Astrocyte of the hippocampus (primary cell): ENCODE results near the gene NPTN.
"Not testable (repeated sequence)": the region's sequence is repeated elsewhere in the genome, so short reads cannot be mapped to it uniquely, and the experiment has no call there.

Experiments
- DNase-seq: peaks from one replicate; pipeline ENCODE4 v3.0.0; 2011; ENCODE audit warnings: low read depth, low spot score

Gene NPTN

GRCh38 chr15:73600413-73601335 is 32.5 kb downstream of the NPTN start:
- DNase-seq, result peak; percentile 21

DNA sequence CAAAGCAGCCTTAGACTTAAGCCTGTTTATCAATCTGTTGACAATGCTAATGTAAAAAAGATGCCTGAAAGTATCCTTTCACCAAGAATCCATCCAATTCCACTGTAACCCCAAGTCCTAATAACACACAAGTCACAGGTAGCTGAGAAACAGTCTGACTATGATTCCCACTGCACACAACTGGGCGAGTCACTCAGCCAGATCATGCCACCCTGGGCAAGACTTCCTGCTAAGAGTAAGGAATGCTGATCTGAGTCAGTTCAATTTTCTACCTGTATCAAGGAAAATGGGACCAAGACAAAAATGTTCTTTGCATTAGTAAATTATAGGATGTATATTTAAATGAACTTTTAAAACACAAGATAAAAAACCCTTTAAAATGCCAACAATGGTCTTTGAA is 33.3 kb downstream of the NPTN start:
- peak; percentile 46 for DNase-seq

- peak; percentile 65 for DNase-seq
These were observed 34.5 kb downstream of the NPTN start for GRCh38 chr15:73598530-73599160.

GRCh38 chr15:73597036-73597638 is 36.1 kb downstream of the NPTN start:
- DNase-seq, result no peak

- DNase-seq, result peak; percentile 36
These were observed 37.0 kb downstream of the NPTN start for GRCh38 chr15:73596174-73596573.

DNA sequence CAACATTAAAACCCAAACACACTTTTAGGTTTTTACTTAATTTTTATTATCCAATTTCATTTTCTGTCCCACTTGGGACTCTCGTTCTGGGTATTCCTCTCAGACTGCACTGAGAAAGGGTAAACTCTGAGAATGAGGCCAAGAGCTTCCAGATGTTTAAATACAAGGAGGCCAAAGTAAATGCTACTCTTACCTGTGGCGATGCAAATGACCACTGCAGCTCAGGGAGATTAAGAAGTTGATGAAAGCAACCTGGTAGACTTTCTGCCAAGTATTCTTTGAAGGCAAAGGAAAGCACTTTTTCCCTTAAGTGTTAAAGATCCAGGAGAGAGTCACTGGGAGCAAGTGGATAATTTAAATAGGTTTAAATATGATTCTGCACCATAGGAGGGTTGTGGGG is 39.1 kb downstream of the NPTN start:
- no peak for DNase-seq

GRCh38 chr15:73593304-73594074 is 39.7 kb downstream of the NPTN start:
- peak; percentile 44 for DNase-seq

DNA sequence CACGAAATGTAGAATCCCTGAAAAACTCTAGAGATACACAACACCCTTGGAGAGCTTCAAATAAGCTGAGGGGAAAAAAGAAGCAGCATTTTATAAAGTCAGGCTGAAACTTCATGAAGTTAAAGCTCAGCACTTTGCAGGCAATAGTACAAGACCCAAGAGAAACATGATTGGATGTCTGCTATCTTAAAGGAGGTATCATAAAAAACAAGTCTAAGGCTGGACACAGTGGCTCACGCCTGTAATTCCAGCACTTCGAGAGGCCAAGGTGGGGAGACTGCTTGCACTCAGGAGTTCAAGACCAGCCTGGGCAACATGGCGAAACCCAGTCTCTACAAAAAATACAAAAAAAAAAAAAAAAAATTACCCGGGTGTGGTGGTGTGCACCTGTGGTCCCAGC is 42.9 kb downstream of the NPTN start:
- DNase-seq, result no peak

- DNase-seq, result no peak
These were observed 43.4 kb downstream of the NPTN start for GRCh38 chr15:73589766-73590165.

DNA sequence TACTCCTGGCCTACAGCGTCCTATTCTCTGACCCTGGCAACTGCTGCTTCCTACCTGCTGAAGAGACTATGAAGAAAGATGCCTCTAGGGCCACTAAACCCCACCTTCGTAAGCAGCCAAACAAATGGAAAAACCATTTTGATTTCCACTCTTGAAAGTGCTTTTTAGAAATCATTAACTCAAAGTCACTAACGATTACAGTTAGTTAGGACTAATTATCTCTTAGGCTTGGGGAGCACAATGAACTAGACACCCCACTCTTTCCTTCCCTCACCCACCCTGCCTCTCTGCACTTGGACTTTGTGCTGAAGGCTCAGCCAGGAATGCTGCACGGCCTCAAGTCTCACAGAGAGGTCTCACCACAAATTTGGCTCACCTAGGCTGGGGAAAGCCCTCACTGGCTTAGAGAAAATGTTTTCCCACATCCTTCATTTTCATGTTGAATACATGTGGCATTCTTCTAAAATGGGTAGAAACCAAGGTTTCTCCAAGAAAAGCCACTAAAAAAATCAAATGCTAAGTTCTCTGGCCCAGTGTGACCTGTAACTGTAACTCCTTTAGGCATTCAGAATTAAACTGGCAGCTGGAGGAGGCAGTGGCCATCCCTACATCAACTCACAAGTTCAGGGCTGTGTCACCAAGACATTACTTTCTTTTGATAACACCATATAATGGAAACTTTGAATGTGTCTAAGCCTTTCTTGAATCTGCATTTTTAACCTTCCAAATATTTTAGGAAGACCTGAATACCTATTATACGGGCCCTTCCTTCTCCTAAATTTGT is 47.1 kb downstream of the NPTN start:
- DNase-seq, result peak; percentile 79

DNA sequence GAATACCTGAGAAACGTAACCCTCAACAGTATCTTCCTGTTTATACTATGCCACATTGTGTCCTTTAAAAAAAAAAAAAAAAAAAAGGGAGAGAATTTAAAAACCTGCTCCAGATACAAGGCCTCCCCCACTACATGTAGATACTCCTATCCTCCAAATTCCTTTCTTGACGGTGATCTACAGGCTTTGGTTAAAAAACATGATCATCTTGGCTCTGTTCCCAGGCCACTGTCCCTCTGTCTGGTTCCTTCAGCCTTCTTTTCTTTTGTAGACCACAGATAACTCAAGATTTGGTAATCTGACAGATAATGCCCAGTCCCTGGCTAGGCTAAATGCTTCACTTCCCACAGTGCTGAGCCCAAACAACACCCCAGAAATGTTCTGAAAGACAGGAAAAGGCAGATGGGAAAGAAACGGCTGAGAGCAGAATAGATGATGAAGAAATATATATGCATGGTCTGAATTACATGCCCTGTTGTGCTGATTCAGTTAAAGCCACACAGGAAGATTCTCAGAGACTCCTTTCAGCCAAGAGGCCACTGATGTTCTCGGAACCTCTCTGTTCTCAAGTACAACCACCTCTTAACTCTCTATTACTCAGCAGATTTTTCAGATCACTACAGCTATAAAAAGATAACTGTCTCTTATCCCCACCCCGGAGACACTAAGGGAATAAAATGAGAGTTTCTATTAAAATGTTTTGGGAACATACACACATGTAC is 48.3 kb downstream of the NPTN start:
- no peak for DNase-seq

- no peak for DNase-seq
These were observed 49.6 kb downstream of the NPTN start for GRCh38 chr15:73583544-73583943.

- no peak for DNase-seq
These were observed 50.3 kb downstream of the NPTN start for GRCh38 chr15:73582851-73583379.

GRCh38 chr15:73578026-73578425 is 55.2 kb downstream of the NPTN start:
- no peak for DNase-seq

DNA sequence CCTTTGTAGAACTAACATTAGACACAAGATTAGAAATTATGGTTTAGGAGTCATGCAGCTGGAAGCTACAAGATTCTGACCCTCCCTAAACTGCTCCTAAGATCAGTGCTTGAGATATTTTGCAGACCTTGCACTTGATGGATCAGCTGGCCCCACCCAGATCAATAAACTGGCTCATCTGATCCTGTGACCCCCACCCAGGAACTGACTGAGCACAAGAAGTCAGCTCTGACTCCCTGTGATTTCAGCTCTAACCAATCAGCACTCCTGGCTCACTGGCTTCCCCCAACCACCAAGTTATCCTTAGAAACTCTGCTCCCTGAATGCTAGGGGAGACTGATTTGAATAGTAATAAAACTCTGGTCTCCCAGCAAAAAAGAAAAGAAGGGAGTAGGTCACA is 55.6 kb downstream of the NPTN start:
- not testable (repeated sequence) for DNase-seq

- peak; percentile 76 for DNase-seq
These were observed 57.4 kb downstream of the NPTN start for GRCh38 chr15:73575636-73576247.

- DNase-seq, result no peak
These were observed 59.6 kb downstream of the NPTN start for GRCh38 chr15:73573572-73573971.

- no peak for DNase-seq
These were observed 60.2 kb downstream of the NPTN start for GRCh38 chr15:73573037-73573436.

GRCh38 chr15:73572296-73572695 is 60.9 kb downstream of the NPTN start:
- no peak for DNase-seq

GRCh38 chr15:73571346-73571745 is 61.8 kb downstream of the NPTN start:
- DNase-seq, result no peak
